Left kidney (tissue), 2 donors: Measurements from ENCODE around the gene NUCB1. TPM values are rescaled to one million over a fixed set of nuclear protein-coding genes. Genes with fewer than 3 reads are reported as not detected.
"Not testable (repeated sequence)": the region's sequence is repeated elsewhere in the genome, so short reads cannot be mapped to it uniquely, and the experiment has no call there.

Source experiments
- DNase-seq: peaks from one replicate; pipeline ENCODE4 v3.0.0-alpha.2; 2013
- polyA plus RNA-seq: library from polyadenylated mRNA; unstranded; fragments of 120-200 nt; gene quantifications from one replicate; pipeline ENCODE4 v1.2.1, GENCODE V29; 2013; ENCODE audit not compliant: insufficient read length

Gene NUCB1
- polyA plus RNA-seq, 1 donor: 238 TPM

DNA sequence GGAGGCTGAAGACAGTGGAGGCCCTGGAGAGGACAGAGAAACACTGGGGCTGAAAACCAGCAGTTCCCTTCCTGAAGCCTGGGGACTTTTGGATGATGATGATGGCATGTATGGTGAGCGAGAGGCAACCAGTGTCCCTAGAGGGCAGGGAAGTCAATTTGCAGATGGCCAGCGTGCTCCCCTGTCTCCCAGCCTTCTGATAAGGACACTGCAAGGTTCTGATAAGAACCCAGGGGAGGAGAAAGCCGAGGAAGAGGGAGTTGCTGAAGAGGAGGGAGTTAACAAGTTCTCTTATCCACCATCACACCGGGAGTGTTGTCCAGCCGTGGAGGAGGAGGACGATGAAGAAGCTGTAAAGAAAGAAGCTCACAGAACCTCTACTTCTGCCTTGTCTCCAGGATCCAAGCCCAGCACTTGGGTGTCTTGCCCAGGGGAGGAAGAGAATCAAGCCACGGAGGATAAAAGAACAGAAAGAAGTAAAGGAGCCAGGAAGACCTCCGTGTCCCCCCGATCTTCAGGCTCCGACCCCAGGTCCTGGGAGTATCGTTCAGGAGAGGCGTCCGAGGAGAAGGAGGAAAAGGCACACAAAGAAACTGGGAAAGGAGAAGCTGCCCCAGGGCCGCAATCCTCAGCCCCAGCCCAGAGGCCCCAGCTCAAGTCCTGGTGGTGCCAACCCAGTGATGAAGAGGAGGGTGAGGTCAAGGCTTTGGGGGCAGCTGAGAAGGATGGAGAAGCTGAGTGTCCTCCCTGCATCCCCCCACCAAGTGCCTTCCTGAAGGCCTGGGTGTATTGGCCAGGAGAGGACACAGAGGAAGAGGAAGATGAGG is 26.4 kb upstream of the NUCB1 start:
- DNase-seq: no peak

DNA sequence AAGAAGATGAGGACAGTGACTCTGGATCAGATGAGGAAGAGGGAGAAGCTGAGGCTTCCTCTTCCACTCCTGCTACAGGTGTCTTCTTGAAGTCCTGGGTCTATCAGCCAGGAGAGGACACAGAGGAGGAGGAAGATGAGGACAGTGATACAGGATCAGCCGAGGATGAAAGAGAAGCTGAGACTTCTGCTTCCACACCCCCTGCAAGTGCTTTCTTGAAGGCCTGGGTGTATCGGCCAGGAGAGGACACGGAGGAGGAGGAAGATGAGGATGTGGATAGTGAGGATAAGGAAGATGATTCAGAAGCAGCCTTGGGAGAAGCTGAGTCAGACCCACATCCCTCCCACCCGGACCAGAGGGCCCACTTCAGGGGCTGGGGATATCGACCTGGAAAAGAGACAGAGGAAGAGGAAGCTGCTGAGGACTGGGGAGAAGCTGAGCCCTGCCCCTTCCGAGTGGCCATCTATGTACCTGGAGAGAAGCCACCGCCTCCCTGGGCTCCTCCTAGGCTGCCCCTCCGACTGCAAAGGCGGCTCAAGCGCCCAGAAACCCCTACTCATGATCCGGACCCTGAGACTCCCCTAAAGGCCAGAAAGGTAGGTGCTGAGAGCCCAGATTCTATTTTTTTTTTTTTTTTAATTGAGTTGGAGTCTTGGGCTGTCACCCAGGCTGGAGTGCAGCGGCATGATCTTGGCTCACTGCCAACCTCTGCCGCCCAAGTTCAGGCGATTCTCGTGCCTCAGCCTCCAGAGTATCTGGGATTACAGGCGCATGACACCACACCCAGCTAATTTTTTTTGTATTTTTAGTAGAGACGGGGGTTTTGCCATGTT is 25.6 kb upstream of the NUCB1 start:
- DNase-seq: no peak

DNA sequence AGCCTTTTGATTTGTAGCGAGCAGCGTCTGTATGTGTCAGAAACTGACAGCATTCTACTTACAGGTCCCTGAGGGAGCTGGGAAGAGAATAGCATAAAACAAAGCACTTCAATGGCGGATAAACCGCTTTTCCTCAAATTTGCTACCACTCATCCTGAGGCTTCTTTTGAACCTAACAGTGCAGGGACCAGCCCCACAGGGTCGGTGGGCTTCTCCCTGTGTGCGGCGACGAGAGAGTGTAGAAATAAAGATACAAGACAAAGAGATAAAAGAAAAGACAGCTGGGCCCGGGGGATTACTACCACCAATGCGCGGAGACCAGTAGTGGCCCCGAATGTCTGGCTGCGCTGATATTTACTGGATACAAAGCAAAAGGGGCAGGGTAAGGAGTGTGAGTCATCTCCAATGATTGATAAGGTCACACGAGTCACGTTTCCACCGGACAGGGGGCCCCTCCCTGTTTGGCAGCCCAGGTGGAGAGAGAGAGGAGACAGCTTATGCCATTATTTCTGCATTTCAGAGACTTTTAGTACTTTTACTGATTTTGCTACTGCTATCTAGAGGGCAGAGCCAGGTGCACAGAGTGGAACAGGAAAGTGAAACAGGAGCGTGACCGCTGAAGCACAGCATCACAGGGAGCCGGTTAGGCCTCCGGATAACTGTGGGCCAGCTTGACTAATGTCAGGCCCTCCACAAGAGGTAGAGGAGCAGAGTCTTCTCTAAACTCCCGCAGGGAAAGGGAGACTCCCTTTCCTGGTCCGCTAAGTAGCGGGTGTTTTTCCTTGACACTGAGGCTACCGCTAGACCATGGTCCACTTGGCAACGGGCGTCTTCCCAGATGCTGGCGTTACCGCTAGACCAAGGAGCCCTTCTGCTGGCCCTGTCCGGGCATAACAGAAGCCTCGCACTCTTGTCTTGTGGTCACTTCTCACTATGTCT is 23.8 kb upstream of the NUCB1 start:
- not testable (repeated sequence) for DNase-seq

DNA sequence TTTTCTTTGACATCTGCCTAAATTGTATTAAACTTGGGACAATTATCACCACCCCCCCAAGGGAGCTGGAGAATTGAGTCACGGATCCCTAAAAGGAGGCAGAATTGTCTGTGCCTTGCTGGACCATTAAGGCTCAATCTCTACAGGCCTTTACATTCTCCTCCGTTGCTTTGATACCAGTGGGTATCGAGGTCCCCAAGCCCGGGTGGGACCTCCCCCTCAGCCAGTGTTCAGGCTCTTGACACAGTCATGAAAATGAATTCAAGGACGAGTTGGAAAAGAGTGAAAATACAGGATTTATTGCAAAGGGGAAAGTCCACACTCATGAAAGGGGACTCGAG is 22.3 kb upstream of the NUCB1 start:
- no peak for DNase-seq

DNA sequence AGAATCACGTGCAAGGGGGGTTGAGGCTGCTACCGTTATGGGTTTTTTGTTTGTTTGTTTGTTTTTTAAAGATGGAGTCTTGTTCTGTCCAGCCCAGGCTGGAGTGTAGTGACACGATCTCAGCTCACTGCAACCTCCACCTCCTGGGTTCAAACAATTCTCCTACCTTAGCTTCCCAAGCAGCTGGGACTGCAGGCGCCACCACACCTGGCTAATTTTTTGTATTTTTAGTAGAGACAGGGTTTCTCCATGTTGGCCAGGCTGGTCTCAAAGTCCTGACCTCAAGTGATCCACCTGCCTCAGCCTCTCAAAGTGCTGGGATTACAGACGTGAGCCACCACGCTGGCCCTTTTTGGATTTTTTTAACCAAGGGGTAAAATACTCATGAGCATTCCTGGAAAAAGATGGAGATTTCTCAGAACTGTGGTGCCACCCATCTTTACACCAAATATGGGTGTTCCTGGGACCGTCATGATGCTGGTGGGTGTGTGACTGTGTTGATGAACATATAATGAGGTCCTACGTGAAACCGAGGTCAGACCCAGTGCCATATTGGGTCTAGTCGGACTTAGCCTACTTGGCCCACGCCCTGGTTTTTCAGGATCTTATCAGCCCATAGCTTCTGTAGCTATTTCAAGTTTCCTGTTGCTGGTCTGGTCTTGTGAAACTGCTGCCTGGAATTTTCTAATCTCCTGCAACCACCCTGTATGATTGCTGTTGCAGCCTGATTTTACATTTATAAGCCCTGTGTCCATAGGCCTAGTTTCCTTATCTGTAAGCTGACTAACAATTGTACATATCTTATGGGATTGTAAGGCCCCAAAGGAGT is 21.7 kb upstream of the NUCB1 start:
- DNase-seq: no peak

DNA sequence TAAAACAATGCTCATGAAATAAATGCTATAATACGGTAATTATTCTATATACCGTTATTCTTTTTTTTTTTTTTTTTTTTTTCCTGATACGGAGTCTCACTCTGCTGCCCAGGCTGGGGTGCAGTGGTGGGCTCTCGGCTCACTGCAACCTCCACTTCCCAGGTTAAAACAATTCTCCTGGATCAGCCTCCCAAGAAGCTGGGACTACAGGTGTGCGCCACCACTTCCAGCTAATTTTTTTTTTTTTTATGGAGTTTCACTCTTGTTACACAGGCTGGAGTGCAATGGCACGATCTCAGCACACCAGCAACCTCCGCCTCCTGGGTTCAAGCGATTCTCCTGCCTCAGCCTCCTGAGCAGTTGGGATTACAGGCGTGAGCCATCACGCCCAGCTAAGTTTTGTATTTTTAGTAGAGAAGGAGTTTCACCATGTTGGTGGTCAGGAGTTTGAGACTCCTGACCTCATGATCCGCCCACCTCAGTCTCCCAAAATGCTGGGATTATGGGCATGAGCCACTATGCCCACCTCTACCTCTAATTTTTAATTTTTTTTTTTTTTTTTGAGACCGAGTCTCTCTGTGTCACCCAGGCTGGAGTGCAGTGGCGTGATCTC is 21.0 kb upstream of the NUCB1 start:
- DNase-seq: no peak

DNA sequence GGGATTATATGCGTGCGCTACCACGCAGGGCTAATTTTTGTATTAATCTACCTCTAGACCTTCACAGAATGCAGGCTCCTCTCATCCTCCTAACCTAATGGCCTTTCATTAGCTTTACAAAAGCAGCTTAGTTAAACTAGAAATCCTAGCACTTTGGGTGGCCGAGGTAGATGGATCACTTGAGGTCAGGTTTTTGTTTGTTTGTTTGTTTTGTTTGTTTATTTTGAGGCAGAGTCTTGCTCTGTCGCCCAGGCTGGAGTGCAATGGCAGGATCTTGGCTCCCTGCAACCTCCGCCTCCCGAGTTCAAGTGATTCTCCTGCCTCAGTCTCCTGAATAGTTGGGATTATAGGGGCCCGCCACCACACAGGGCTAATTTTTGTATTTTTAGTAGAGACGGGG is 20.4 kb upstream of the NUCB1 start:
- DNase-seq: not testable (repeated sequence)

DNA sequence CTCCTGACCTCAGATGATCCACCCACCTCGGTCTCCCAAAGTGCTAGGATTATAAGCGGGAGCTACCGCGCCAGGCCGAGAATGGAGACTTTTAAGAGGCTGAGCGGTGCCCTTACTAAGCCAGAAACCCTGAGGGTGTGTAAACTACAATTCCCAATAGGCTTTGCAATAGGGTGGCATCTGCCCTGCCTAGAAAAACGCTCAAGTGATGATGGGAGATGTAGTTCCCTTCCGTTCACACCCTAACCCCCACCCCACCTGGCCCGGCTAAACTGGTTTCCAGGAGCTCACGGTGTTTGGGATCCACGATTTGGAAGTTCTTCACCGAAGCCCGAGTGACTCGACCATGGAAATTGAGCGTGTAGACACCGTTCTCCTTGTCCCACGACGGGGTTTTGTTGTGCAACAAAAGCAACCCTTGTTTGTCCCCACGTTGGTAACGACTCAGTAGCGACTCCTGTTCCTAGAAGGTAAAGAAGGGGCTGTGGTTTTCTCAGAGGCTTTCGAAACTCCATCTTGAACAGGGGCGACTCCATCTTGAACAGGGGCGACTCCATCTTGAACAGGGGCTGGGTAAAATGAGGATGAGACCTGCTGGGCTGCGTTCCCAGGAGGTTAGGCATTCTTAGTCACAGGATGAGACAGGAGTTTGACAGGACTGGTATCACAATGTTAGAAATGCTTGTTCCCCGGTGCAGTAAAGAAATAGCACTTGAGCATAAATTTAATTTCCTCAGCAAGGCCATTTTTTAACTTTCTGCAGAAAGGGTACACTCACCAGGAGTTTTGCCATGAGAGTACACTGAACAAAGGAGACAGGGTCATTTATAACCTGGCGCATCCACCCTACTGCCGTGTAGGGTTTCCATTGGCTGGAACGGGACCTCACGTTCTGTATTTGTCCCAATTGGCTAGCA is 18.1 kb upstream of the NUCB1 start:
- DNase-seq: no peak

DNA sequence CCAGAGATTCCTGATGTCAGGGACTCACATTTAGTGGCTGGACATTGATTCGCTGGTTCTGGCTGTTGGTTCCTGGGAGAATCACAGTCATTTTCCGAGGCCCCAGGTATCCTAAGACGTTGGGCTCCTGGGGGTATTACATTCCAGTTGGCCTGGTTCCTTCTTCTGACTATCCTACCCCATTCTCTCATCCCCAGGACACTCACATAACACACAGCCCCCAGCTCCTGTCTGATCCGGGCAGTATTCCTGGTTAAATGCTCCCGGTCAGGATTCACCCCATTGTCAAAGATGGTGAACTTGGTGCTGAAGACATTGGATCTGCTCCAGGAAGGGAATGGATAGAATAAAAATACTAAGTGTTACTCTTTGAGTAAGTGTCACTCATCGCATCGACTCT is 16.4 kb upstream of the NUCB1 start:
- DNase-seq: no peak

DNA sequence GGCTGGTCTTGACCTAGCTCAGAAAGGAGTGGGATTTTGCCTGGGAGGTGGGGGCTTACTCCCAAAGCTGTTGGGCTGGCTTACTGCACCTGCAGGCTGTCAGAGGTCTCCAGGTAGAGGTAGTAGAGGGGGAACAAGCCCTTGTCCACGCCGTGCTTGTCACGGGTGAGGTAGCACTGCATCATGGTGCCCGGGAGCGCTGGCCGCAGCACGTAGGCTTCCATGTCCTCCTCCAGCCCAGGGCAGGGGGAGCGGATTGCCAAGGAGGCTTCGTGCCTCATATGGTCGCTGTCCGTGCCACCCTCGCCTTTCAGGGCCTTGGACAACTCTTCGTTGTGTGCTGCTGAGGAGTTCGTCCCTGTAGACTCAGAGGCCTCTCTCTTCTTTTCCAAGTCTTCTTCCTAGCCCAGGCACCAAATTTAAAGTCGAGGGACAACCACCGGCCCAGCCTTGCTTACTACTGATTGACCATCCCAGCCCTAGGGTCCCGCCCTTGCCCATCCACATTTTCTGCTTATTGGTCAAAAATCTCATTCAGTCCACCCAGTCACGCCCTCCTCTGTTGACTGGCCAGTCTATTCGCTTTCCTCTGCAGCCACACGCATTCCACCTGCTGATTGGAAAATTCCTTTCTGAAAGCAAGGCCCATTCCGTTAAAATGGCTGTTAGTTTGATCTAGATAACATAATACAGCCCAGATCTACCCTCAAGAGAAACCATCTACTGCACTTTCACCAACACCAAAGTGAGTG is 12.1 kb upstream of the NUCB1 start:
- DNase-seq: no peak

DNA sequence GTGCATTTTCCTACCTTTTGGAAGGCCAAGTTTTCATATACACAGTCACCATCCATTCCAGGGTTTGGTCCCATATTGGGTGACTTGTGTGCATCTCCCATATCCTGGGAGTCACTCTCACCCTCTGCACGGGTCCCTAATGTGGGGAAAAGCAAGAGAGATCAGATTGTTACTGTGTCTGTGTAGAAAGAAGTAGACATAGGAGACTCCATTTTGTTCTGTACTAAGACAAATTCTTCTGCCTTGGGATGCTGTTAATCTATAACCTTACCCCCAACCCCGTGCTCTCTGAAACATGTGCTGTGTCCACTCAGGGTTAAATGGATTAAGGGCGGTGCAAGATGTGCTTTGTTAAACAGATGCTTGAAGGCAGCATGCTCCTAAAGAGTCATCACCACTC is 10.6 kb upstream of the NUCB1 start:
- DNase-seq: not testable (repeated sequence)

DNA sequence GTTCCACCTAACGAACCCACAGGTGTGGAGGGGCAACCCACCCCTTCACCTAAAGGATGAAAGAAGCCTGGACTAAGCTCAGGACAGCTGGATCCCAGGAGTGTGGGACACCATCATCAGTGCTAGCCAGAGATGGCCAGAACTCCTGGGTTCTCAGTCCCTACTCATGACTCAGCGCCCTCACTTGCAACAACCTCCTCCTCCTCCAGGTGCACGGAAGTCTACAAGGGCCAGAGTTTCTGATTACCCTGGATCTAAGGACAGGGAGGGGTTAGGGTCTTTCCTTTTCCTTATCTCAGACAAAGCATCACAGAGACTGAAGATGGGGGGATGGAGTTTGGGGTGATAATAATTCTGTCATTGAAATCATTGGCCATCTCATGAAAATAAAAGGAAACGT is 9.6 kb upstream of the NUCB1 start:
- DNase-seq: no peak

DNA sequence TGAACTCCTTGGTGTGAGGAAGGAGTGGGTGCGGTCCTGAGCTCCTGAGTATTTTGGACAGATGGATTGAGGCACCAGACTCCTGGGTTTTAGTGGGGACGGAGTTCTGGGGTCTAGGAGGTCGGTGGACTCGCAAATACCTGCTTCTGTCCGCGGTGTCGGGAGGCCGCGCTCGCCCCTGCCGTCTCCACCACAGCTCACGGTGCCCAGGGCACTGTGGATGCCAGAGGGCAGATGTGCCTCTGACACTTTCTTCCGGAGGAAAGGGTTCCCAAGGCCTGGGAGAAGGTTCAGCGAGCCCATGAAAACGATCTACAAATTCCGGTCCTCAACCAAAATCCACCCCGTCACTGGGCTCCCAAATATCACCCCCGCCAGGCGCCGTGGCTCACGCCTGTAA is 4.9 kb upstream of the NUCB1 start:
- no peak for DNase-seq

DNA sequence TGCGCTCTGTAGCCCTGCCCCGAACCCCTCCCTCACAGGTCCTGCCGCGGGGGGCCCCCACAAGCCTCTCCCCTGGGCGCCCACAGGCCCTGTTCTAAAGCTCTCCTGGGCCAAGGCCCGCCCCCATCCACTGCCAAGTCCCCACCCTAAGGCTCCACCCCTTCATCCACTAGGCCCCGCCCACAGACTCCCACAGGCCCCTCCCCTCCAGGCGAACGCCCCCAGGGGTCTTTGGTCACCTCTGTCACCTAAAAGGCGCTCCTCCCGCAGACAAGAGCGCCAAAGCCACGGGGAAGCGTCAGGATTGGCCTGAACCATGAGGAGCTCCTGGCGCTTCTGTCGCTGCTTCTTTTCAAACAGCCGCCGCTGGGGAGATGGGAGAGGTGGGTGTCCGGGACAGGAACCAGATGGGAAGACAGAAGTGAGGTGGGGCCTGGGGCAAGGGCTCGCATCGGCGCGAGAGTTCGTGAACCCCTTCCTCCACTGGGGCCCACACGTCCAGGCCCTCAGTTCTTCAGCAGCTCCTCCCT is 3.9 kb upstream of the NUCB1 start:
- DNase-seq: no peak

DNA sequence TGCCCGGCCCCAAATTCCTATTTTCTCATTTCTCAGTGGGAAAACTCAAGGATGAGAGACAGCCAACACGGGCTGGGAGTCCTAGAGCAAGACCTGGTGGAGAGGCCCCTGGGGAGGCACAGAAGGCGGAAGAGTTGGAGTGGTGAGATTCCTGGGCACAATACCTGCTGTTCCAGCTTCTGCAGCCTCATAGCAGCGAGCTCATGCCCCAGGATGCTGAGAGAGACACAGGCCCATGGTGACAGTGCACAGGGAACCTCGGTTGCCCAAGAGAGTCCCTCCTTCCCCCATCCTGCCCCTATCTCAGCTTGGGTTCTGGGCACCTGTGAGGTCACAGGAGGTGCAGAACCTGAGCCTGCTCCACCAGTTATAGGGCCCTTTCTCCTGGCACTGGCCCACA is 2.9 kb upstream of the NUCB1 start:
- no peak for DNase-seq

DNA sequence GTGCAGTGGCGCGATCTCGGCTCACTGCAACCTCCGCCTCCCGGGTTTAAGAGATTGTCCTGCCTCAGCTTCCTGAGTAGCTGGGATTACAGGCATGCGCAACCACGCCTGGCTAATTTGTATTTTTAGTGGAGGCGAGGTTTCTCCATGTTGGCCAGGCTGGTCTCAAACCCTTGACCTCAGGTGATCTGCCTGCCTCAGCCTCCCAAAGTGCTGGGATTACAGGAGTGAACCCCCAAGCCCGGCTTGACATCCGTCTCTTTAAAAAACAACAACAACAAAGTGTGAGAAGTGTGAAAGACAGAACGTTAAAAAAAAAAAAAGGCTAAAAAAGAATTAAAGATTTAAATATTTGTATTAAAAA is 744 bp upstream of the NUCB1 start:
- not testable (repeated sequence) for DNase-seq

DNA sequence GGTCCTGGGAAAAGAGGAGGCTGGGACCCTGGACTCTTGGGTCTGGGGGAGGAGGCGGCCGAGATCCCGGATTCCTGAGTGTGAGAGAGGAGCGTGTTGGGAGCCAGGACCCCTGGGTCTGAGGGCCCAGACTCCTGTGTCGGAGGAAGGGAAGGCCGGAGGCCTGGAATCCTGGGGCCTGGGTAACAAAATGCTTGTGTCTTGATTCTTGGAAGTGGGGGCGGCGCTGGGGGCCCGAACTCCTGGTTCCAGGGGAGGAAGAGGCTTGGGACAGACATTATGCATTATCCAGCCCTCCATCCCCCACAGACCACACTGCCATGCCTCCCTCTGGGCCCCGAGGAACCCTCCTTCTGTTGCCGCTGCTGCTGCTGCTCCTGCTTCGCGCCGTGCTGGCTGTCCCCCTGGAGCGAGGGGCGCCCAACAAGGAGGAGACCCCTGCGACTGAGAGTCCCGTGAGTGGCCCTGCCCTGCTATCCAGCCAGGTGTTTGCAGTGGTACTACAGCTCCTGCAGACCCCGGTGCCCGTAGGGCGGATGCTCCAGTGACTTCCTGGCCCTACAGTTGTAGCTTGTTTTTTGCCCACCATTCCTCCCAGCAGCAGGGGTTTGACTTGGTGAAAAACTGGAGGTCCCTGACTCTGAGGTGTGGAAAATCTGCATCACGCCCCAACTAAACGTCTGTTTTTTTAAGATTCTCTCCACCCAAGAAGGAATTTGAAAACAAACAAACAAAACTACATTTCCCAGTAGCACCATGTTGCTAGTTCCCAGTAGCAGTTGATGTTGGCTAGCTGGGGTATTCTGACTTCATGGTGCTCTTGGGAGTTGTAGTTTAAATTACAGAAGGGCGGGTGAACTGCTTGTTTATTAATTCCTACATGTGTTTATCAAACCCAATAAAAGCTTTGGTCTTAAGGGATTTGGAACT is 630 bp downstream of the NUCB1 start:
- no peak for DNase-seq

DNA sequence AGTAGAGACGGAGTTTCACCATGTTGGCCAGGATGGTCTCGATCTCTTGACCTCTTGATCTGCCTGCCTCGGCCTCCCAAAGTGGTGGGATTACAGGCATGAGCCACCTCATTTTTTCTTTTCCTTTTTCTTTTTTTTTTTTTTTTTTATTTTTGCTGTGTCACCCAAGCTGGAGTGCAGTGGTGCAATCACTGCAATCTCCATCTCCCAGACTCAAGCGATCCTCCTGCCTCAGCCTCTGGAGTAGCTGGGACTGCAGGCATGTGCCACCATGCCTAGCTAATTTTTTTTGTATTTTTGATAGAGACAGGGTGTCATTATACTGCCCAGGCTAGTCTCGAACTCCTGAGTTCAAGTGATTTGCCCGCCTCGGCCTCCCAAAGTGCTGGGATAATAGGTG is 2.2 kb downstream of the NUCB1 start:
- not testable (repeated sequence) for DNase-seq
